NCI-H82 treated with DMSO at 0.1 percent for 48 hours (cell line): ENCODE measurements around the gene MYO5A.
"Not testable (repeated sequence)": the region's sequence is repeated elsewhere in the genome, so short reads cannot be mapped to it uniquely, and the experiment has no call there.

Experiments
- DNase-seq: peaks from one replicate; lab custom pipeline; 2025; ENCODE audit not compliant: unreplicated experiment; lab: John Stamatoyannopoulos, UW

Gene MYO5A

GRCh38 chr15:52528564-52529340 lies at the start of gene MYO5A:
Gene MYO5A (minus strand): TSS chr15:52528880. CDS start chr15:52528806, 74 bp downstream.
- no peak for DNase-seq

- no peak for DNase-seq
These were observed 48.0 kb upstream of the MYO5A start for GRCh38 chr15:52576692-52577091.

GRCh38 chr15:52575573-52575972 lies 46.9 kb upstream of the MYO5A start:
- not testable (repeated sequence) for DNase-seq

GRCh38 chr15:52575072-52575471 lies 46.4 kb upstream of the MYO5A start:
- DNase-seq = no peak

- not testable (repeated sequence) for DNase-seq
These were observed 45.9 kb upstream of the MYO5A start for GRCh38 chr15:52574623-52575022.

- DNase-seq = peak; percentile 94
These were observed 40.2 kb upstream of the MYO5A start, which contains the start of gene ARPP19 for GRCh38 chr15:52568601-52569585. Gene ARPP19 (minus strand): TSS chr15:52569030. CDS start chr15:52568892, 138 bp downstream.

- DNase-seq = no peak
These were observed 39.4 kb upstream of the MYO5A start for GRCh38 chr15:52567871-52568600.

- DNase-seq = no peak
These were observed 38.2 kb upstream of the MYO5A start for GRCh38 chr15:52566889-52567288.

- DNase-seq = not testable (repeated sequence)
These were observed 37.0 kb upstream of the MYO5A start for GRCh38 chr15:52565417-52566358.

GRCh38 chr15:52563501-52564060 lies 34.9 kb upstream of the MYO5A start:
- peak; percentile 74 for DNase-seq

- no peak for DNase-seq
These were observed 30.9 kb upstream of the MYO5A start for GRCh38 chr15:52559575-52559974.

- no peak for DNase-seq
These were observed 30.3 kb upstream of the MYO5A start for GRCh38 chr15:52559022-52559421.

GRCh38 chr15:52558196-52558595 lies 29.5 kb upstream of the MYO5A start:
- no peak for DNase-seq

- DNase-seq = no peak
These were observed 28.6 kb upstream of the MYO5A start for GRCh38 chr15:52557274-52557641.

- no peak for DNase-seq
These were observed 28.0 kb upstream of the MYO5A start for GRCh38 chr15:52556524-52557273.

GRCh38 chr15:52552303-52552702 lies 23.6 kb upstream of the MYO5A start:
- DNase-seq = no peak

- no peak for DNase-seq
These were observed 23.1 kb upstream of the MYO5A start for GRCh38 chr15:52551762-52552161.

GRCh38 chr15:52551186-52551585 lies 22.5 kb upstream of the MYO5A start:
- not testable (repeated sequence) for DNase-seq
